Activated B cell treated with CpG ODN at 0.5 μM for 24 hours (primary cell): ENCODE data around the gene VRK3. TPM values are rescaled to one million over a fixed set of nuclear protein-coding genes. Genes with fewer than 3 reads are reported as not detected.

Experiments
- ATAC-seq: fragments of 200-7000 bp; cut with Tn5 transposase; one replicate; pipeline ENCODE4 v1.10.0; 2021; ENCODE audit warnings: low read depth, mild to moderate bottlenecking, moderate library complexity
- CTCF ChIA-PET: fragments of 350-600 bp; sonication (Branson Sonifier 250); formaldehyde crosslinking; loops from one replicate; lab custom pipeline; 2021; ENCODE audit warnings: antibody characterized with exemption; lab: Charles Lee
- POLR2A ChIA-PET: fragments of 350-600 bp; sonication (Branson Sonifier 250); formaldehyde crosslinking; loops from one replicate; lab custom pipeline; 2021; ENCODE audit warnings: antibody characterized with exemption; lab: Charles Lee
- DNase-seq: peaks from one replicate; pipeline ENCODE4 v3.0.0; 2022
- H3K27ac Mint-ChIP-seq: one replicate; pipeline ENCODE4 v1.8.0; 2020; ENCODE audit warnings: mixed read lengths
- H3K27me3 Mint-ChIP-seq: one replicate; pipeline ENCODE4 v1.8.0; 2021; ENCODE audit warnings: mixed read lengths
- H3K36me3 Mint-ChIP-seq: one replicate; pipeline ENCODE4 v1.8.0; 2021; ENCODE audit warnings: low read depth, mixed read lengths
- H3K4me1 Mint-ChIP-seq: one replicate; pipeline ENCODE4 v1.8.0; 2021; ENCODE audit warnings: mixed read lengths
- H3K4me3 Mint-ChIP-seq: one replicate; pipeline ENCODE4 v1.8.0; 2020; ENCODE audit warnings: mild to moderate bottlenecking, mixed read lengths
- H3K9me3 Mint-ChIP-seq: one replicate; pipeline ENCODE4 v1.8.0; 2020; ENCODE audit warnings: mixed read lengths
- intact Hi-C: fragments of 100-400 bp; cut with micrococcal nuclease; formaldehyde crosslinking; loops from one replicate; pipeline ENCODE4 v1.15.1; 2024
- total RNA-seq: library from RNA; stranded (reverse); gene quantifications from 2 replicates; pipeline ENCODE4 v1.2.3, GENCODE V29; 2022
- TF ChIP-seq, protein P1 (sequence below): fragments of 200-600 bp; IDR thresholded peaks from one replicate; pipeline ENCODE4 v1.8.0; 2022; ENCODE audit warnings: antibody characterized with exemption, mild to moderate bottlenecking

VRK3 gene
- total RNA-seq, 1 donor from 2014 or later = 82.6 TPM

DNA sequence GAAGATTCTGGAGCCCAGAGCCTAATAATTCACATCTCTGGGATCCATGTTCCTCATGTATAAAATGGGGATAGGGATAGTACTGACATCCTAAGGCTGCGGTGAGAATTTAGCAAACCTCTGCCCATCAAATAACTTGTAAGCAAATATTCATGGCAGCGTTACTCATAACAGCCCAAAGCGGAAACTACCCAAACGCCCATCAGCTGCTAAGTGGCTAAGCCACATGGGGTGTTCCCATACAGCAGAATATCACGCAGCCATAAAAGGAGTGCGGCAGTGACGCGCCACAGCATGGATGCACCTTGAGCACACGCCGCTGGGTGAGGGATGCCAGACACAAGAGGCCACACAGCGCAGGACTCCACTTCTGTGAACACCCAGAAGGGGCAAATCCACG is 19.7 kb downstream of the VRK3 start:
- intact Hi-C loops = loop anchor here (1.0 kb wide), 1 partner anchor 14 kb away; no protein-coding TSS in a partner anchor
- H3K27me3 Mint-ChIP-seq = no peaks in the 10 kb centered on the region
- H3K4me3 Mint-ChIP-seq = no peak overlapping the region
- peaks cover 3% of the 10 kb centered on the region for H3K4me1 Mint-ChIP-seq
- ATAC-seq (no peak), DNase-seq (no peak)
- peaks cover 78% of the 10 kb centered on the region for H3K36me3 Mint-ChIP-seq
- ChIA-PET CTCF (no interaction called here), POLR2A (no interaction called here)
- TF ChIP-seq, protein P1, sequence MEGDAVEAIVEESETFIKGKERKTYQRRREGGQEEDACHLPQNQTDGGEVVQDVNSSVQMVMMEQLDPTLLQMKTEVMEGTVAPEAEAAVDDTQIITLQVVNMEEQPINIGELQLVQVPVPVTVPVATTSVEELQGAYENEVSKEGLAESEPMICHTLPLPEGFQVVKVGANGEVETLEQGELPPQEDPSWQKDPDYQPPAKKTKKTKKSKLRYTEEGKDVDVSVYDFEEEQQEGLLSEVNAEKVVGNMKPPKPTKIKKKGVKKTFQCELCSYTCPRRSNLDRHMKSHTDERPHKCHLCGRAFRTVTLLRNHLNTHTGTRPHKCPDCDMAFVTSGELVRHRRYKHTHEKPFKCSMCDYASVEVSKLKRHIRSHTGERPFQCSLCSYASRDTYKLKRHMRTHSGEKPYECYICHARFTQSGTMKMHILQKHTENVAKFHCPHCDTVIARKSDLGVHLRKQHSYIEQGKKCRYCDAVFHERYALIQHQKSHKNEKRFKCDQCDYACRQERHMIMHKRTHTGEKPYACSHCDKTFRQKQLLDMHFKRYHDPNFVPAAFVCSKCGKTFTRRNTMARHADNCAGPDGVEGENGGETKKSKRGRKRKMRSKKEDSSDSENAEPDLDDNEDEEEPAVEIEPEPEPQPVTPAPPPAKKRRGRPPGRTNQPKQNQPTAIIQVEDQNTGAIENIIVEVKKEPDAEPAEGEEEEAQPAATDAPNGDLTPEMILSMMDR = no peak
- no peak overlapping the region for H3K27ac Mint-ChIP-seq
- H3K9me3 Mint-ChIP-seq = no peaks in the 10 kb centered on the region

DNA sequence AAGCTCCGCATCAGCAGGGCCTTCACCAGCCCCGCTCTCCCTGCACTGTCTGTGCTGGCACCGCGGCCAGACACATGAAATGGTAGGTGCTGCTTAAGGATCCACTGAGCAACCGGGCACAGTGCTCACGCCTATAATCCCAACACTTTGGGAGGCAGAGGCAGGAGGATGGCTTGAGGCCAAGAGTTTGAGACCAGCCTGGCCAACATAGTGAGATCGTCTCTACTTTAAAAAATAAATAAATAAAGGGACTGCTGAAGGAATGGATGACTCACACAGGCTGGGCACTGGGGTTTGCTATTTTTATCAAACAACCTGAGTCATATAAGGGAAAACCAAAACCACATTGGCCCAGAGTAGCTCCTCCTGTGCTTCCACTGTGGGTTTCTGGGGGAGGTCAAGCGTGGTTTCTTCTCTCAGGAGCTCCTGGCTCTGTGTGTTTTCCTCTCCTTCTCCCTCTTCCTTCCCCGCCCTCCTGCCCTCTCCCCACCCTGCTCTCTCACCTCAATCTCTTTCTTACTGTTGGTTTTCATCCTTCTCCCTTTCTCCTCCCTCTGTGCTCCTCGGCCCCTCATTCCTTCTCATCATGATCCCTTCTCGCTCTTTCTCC is 21.3 kb downstream of the VRK3 start:
- H3K36me3 Mint-ChIP-seq = peaks cover 82% of the 10 kb centered on the region
- ATAC-seq (peak; percentile 50), DNase-seq (no peak)
- intact Hi-C loops = no loop called here
- TF ChIP-seq, protein P1 = no peak
- H3K9me3 Mint-ChIP-seq = no peaks in the 10 kb centered on the region
- ChIA-PET CTCF (no interaction called here), POLR2A (interaction anchor here (0.7 kb wide), 1 partner anchor 92 kb away, joined by 3 read pairs; no protein-coding TSS in a partner anchor)
- H3K27me3 Mint-ChIP-seq = no peaks in the 10 kb centered on the region
- H3K4me1 Mint-ChIP-seq = peaks cover 3% of the 10 kb centered on the region
- no peak overlapping the region for H3K27ac Mint-ChIP-seq
- no peak overlapping the region for H3K4me3 Mint-ChIP-seq

DNA sequence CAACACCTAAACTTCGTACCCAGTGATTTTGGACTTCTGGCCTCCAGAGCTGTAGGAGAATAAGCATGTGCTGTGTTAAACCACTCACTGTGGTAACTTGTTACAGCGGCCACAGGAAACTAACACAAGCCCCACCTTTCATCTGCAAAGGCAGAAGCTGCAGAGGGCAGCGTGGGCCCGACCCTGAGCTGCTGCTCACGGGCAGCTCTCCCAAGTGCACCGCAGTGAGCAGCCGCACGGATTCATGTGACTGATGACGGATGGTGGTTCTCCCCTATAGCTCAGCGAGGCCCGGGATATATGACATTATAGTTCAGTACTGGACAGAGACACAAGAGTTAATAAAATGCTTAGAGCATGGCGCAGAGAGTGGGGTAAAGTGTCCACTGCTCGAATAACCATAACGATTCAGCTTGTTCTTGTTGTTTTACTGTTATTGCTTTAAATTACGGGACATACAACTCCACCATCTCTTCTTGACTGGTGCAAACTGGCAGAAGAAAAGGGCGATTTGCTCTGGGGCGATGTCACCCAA is 21.9 kb downstream of the VRK3 start:
- ATAC-seq (no peak), DNase-seq (no peak)
- no peaks in the 10 kb centered on the region for H3K9me3 Mint-ChIP-seq
- ChIA-PET CTCF (no interaction called here), POLR2A (no interaction called here)
- H3K36me3 Mint-ChIP-seq = peaks cover 79% of the 10 kb centered on the region
- H3K27ac Mint-ChIP-seq = no peak overlapping the region
- TF ChIP-seq, protein P1 = no peak
- peaks cover 3% of the 10 kb centered on the region for H3K4me1 Mint-ChIP-seq
- no peaks in the 10 kb centered on the region for H3K27me3 Mint-ChIP-seq
- intact Hi-C loops = no loop called here
- no peak overlapping the region for H3K4me3 Mint-ChIP-seq

DNA sequence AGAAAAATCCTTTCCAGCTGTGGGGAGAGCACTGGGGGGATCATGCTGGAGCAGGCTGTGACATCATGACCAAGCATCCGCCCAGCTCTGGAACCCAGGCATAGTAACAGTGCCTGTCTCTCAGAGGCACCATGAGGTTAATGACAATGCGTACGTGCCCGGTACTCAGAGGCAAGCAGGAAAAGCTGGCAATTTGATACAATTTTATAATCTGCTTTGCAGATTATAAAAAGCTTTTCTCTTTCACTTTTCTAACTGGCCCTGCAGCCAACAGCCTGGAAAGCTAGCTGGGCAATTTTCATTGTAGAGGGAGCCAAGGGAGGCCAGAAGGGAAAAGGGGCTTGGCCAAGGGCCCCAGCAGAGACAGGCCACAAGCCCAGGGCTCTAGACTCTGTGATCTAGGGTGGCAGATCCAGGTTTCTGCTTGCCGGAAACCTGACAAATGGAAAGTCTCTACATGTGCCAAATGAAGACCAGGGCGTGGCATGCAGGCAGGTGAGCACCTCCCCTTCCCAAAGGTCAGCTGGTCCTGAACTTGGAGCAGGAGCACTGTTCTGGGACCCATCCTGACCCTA is 22.7 kb downstream of the VRK3 start:
- DNase-seq = no peak
- Mint-ChIP-seq H3K9me3 (no peaks in the 10 kb centered on the region), H3K4me3 (no peak overlapping the region), H3K4me1 (peaks cover 3% of the 10 kb centered on the region), H3K27ac (no peak overlapping the region), H3K27me3 (no peaks in the 10 kb centered on the region), H3K36me3 (peaks cover 78% of the 10 kb centered on the region)
- TF ChIP-seq, protein P1 = no peak
- intact Hi-C loops = no loop called here
- POLR2A ChIA-PET = no interaction called here
- CTCF ChIA-PET = no interaction called here
- no peak for ATAC-seq

DNA sequence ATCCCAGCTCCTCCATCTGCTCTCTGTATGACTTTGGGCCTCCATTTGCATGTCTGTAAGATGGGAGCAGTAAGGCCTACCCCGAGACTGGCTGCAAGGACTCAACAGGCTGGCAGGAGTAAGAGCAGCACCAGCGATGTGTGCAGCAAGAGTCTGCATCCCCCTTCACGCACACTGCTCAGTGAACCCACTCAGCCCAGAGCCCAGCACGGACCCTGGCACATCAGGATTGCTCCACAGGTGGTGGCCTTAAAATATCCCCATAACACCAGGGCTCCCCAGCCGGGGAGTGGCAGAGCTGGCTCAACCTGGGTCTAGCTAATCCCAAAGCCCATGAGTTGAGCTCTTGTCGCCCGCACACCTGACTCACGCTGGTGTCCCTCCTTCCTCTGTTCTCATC is 23.4 kb downstream of the VRK3 start:
- no peak for ATAC-seq
- CTCF ChIA-PET = no interaction called here
- POLR2A ChIA-PET = no interaction called here
- Mint-ChIP-seq H3K9me3 (no peaks in the 10 kb centered on the region), H3K4me1 (peaks cover 3% of the 10 kb centered on the region), H3K27ac (no peak overlapping the region), H3K4me3 (no peak overlapping the region), H3K27me3 (no peaks in the 10 kb centered on the region), H3K36me3 (peaks cover 77% of the 10 kb centered on the region)
- TF ChIP-seq, protein P1 = no peak
- DNase-seq = no peak
- intact Hi-C loops = no loop called here
